Esophagus squamous epithelium (tissue), 4 donors: ENCODE data around the gene CITED2.

Experiments
- POLR2A ChIP-seq, 4 donors: fragments of 450-650 bp; IDR thresholded peaks; one replicate each; pipeline ENCODE4 v1.6.1; 2017; ENCODE audit warnings: antibody characterized with exemption in 4 of 4, mild to moderate bottlenecking in 4 of 4, moderate library complexity in 3 of 4
- TF ChIP-seq, protein P1 (sequence below), 6 experiments: fragments of 450-650 bp in 4 of 6; fragments of 200-600 bp in 2 of 6; sonication (generic) in 2 of 6; IDR thresholded peaks; one replicate each; pipeline ENCODE4 v1.5.1; 2016 to 2019; ENCODE audit warnings: antibody characterized with exemption in 6 of 6, mild to moderate bottlenecking in 4 of 6, moderate library complexity in 4 of 6

DNA sequence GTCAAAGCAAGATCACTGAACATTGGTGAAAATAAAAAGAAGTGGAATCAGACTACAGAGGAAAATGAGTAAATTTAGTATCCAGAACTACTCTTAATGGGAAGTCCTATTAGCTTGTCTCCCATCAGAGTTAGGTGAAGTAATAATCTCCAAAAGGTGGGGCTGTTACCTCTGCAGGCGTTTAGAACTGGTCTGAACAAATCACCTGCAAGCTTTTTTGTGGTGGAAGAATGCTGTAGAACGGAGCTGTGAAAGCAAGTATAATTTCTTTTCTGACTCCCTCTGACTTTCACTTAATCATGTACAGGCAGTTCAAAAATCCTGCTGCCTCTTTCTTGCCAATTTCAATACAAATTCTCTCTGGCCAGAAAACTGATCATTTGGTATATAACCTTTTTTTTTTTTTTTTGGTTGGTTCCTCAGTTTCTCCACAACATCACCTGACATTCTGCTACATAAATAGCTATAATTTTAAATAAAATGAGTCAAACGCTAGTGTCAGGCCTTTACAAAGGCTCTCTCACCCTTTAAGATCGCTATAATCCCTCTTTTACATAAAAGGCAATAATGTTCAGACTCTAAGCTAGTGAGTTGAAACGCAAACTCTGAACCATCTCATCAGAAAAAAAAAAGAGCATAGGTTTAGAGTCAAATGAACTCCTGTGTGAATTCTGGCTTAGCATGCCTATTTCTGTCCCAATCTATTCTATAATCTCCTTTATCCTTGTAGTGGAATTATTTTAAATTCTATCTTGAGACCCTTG lies 38.8 kb downstream of the CITED2 start:
- TF ChIP-seq, protein P1, sequence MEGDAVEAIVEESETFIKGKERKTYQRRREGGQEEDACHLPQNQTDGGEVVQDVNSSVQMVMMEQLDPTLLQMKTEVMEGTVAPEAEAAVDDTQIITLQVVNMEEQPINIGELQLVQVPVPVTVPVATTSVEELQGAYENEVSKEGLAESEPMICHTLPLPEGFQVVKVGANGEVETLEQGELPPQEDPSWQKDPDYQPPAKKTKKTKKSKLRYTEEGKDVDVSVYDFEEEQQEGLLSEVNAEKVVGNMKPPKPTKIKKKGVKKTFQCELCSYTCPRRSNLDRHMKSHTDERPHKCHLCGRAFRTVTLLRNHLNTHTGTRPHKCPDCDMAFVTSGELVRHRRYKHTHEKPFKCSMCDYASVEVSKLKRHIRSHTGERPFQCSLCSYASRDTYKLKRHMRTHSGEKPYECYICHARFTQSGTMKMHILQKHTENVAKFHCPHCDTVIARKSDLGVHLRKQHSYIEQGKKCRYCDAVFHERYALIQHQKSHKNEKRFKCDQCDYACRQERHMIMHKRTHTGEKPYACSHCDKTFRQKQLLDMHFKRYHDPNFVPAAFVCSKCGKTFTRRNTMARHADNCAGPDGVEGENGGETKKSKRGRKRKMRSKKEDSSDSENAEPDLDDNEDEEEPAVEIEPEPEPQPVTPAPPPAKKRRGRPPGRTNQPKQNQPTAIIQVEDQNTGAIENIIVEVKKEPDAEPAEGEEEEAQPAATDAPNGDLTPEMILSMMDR (IDR thresholded peaks at IDR 0.05): no peak
- TF ChIP-seq POLR2A (IDR thresholded peaks at IDR 0.05): no peak
